Fibroblast of lung (primary cell): ENCODE results near the gene EIF1.

ENCODE experiments used
- CTCF ChIP-seq, 2 donors: IDR thresholded peaks in 1 of 2; conservative IDR thresholded peaks in 1 of 2; 1 replicate in 1 of 2; 2 replicates in 1 of 2; pipeline ENCODE4 v1.5.1; 2011 to 2012; ENCODE audit warnings: low read length in 2 of 2, control low read depth in 1 of 2, inconsistent platforms in 1 of 2, low read depth in 1 of 2, mild to moderate bottlenecking in 1 of 2
- EZH2 ChIP-seq: IDR thresholded peaks from 2 replicates; pipeline ENCODE4 v1.5.1; 2012; ENCODE audit warnings: low read length, control low read depth, mild to moderate bottlenecking; ENCODE audit errors: missing control alignments

- no peak for TF ChIP-seq CTCF (conservative IDR thresholded peaks at IDR 0.05 in 1 of 2, IDR thresholded peaks at IDR 0.05 in 1 of 2; ENCODE audit: low read depth in 1 of 2, low read length in 2 of 2)
- peak; percentile 90 for TF ChIP-seq EZH2
Measured at GRCh38 chr17:41734139-41734948, 45.7 kb downstream of the EIF1 start, which contains the start of gene HAP1.
